SKM-1 (cell line): Measurements from ENCODE around the gene NKTR.

Experiments
- DNase-seq: peaks from one replicate; lab custom pipeline; 2025; ENCODE audit not compliant: unreplicated experiment; lab: John Stamatoyannopoulos, UW

Gene NKTR

GRCh38 chr3:42660898-42661297 lies 60.4 kb downstream of the NKTR start:
- DNase-seq: no peak

GRCh38 chr3:42661593-42662022 lies 61.1 kb downstream of the NKTR start:
- DNase-seq: no peak

GRCh38 chr3:42662037-42662812 lies 61.7 kb downstream of the NKTR start:
- DNase-seq: no peak

GRCh38 chr3:42662813-42663535 lies 62.5 kb downstream of the NKTR start:
- DNase-seq: no peak

- DNase-seq: no peak
Observed at GRCh38 chr3:42663581-42664437, 63.3 kb downstream of the NKTR start.

- no peak for DNase-seq
Observed at GRCh38 chr3:42664438-42664803, 63.9 kb downstream of the NKTR start.

- DNase-seq: no peak
Observed at GRCh38 chr3:42665050-42665878, 64.8 kb downstream of the NKTR start.

GRCh38 chr3:42666022-42666421 lies 65.5 kb downstream of the NKTR start:
- DNase-seq: no peak

- no peak for DNase-seq
Observed at GRCh38 chr3:42666577-42666998, 66.1 kb downstream of the NKTR start.

GRCh38 chr3:42667096-42667522 lies 66.6 kb downstream of the NKTR start:
- DNase-seq: no peak

GRCh38 chr3:42667523-42668412 lies 67.3 kb downstream of the NKTR start:
- DNase-seq: no peak

- no peak for DNase-seq
Observed at GRCh38 chr3:42668413-42668760, 67.9 kb downstream of the NKTR start.

GRCh38 chr3:42668793-42669217 lies 68.3 kb downstream of the NKTR start:
- DNase-seq: no peak

GRCh38 chr3:42670051-42670576 lies 69.6 kb downstream of the NKTR start:
- no peak for DNase-seq

- DNase-seq: no peak
Observed at GRCh38 chr3:42670670-42671069, 70.2 kb downstream of the NKTR start.

GRCh38 chr3:42672515-42672914 lies 72.0 kb downstream of the NKTR start:
- no peak for DNase-seq

- no peak for DNase-seq
Observed at GRCh38 chr3:42673082-42673481, 72.6 kb downstream of the NKTR start.

GRCh38 chr3:42674146-42674545 lies 73.7 kb downstream of the NKTR start:
- DNase-seq: no peak

- DNase-seq: no peak
Observed at GRCh38 chr3:42675909-42676308, 75.4 kb downstream of the NKTR start.
